NCI-H460 (cell line): ENCODE results near the gene GARS1. TPM values are rescaled to one million over a fixed set of nuclear protein-coding genes. Genes with fewer than 3 reads are reported as not detected.

Source experiments
- DNase-seq: peaks from one replicate; pipeline ENCODE4 v3.0.0-alpha.2; 2016; ENCODE audit warnings: low read depth; ENCODE audit errors: extremely low read depth
- total RNA-seq: library from RNA; depleted of rRNA; stranded (reverse); fragments of >200 nt; shearing (Covaris generic); gene quantifications from 2 replicates; pipeline ENCODE4 v1.2.3, GENCODE V29; 2014; rRNA removed

GARS1 gene
- total RNA-seq, 1 experiment from 2014 or later: 493 TPM

- no peak for DNase-seq
These were observed 79.7 kb downstream of the GARS1 start for GRCh38 chr7:30674420-30674819.

GRCh38 chr7:30674876-30675275 is 80.2 kb downstream of the GARS1 start:
- no peak for DNase-seq

GRCh38 chr7:30678805-30679204 is 84.1 kb downstream of the GARS1 start:
- DNase-seq: no peak

GRCh38 chr7:30679664-30680063 is 85.0 kb downstream of the GARS1 start:
- no peak for DNase-seq

- no peak for DNase-seq
These were observed 86.7 kb downstream of the GARS1 start for GRCh38 chr7:30681331-30681797.

GRCh38 chr7:30681815-30682211 is 87.1 kb downstream of the GARS1 start:
- no peak for DNase-seq

- DNase-seq: no peak
These were observed 87.8 kb downstream of the GARS1 start, which contains the start of gene CRHR2 for GRCh38 chr7:30682212-30683083. Gene CRHR2, minus strand, starts transcription at chr7:30682456. Its CDS starts 176 bp downstream, at chr7:30682280.

GRCh38 chr7:30683306-30683705 is 88.6 kb downstream of the GARS1 start:
- DNase-seq: no peak

Other genes starting within 250 kb of the GARS1 start
- gene NOD1, start 116.1 kb upstream of the GARS1 start, total RNA-seq: 5.0 and 7.7 TPM in 2 replicates
- gene GGCT, start 90.0 kb upstream of the GARS1 start, total RNA-seq: 93.6 and 98.2 TPM in 2 replicates
- not detected in 2 replicates for gene CRHR2, start 87.6 kb downstream of the GARS1 start, total RNA-seq
- gene INMT, start 157.3 kb downstream of the GARS1 start, total RNA-seq: not detected in 2 replicates
- gene MINDY4, start 176.5 kb downstream of the GARS1 start, total RNA-seq: 3.6 and 4.0 TPM in 2 replicates